Measurements from ENCODE around the gene MFSD12. TPM values are rescaled to one million over a fixed set of nuclear protein-coding genes. Genes with fewer than 3 reads are reported as not detected.

Gene MFSD12
- total RNA-seq: 20.6 TPM

GRCh38 chr19:3557461-3558248 is at the start of gene MFSD12:
Gene MFSD12 (minus strand): TSS chr19:3557586. CDS start chr19:3557403, 183 bp downstream.
- peak; percentile 97 for DNase-seq

GRCh38 chr19:3606690-3607289 is 49.4 kb upstream of the MFSD12 start, which contains the start of gene TBXA2R:
Gene TBXA2R (minus strand): TSS chr19:3606875. CDS start chr19:3600634, 6,241 bp downstream.
- peak; percentile 27 for DNase-seq

DNA sequence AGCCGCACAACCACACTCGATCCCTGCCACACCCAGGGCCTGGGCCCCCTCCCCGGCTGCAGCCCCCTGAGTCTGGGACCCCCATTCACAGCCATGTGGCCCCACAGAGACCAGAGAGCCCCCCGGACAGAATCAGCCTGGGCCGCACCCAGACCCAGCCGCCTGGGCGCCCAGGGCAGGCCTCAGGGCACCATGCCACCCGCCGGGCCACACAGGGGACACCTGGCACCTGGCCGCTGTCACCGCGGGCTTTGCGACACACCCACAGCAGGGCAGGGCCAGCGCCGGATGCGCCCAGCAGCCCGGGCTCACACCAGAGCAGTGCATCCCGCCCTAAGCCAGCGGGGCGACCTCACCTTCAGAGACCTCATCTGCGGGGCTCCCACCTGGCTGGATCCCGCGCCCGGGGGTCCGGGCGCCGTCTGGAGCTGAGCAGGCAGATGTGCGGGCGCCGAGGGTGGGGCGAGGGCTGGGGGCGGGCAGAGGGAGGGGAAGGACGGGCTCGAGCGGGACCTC is 48.8 kb upstream of the MFSD12 start:
- DNase-seq: no peak

DNA sequence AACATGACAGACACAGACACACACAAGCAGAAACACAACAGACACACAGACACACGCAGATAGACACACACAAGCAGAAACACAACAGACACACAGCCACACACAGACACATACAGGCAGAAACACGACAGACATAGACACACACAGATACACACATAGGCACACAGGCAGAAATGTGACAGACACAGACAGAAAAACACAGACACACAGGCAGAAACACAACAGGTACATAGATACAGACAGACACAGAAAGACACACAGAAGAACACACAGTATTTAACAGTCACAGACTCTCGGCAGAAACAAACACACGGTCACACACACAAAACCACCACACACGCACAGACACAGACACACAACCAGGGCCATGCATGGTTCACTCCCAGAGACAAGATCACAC is 48.4 kb upstream of the MFSD12 start:
- DNase-seq: no peak

DNA sequence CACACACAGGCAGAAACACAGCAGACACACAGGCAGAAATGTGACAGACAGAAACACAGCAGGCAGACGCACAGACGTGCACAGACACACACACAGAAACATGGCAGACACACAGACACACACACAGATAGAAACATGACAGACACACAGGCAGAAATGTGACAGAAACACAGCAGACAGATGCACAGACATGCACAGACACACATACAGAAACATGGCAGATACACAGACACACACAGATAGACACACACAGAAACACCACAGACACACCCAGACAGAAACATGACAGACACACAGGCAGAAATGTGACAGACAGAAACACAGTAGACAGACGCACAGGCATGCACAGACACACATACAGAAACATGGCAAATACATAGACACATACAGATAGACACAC is 48.0 kb upstream of the MFSD12 start:
- no peak for DNase-seq

DNA sequence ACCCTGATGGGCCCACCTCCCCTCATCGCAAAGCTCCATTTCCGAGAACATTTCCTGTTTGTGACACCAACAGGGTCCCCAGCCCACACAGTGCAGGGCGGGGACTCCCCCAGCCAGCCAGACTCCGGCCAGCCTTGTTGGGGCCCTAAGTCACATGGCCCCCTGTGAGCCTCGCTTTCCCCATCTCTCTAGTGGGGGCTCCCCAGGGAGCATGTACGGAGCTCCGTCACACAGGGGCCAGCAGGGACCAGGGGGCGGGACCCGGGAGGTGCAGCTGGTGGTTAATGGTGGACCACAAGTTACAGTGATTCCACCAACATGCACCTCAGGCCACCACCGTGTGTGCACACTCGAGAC is 47.6 kb upstream of the MFSD12 start:
- no peak for DNase-seq

GRCh38 chr19:3604227-3604986 is 47.0 kb upstream of the MFSD12 start:
- no peak for DNase-seq

GRCh38 chr19:3603121-3603811 is 45.9 kb upstream of the MFSD12 start:
- DNase-seq: no peak

DNA sequence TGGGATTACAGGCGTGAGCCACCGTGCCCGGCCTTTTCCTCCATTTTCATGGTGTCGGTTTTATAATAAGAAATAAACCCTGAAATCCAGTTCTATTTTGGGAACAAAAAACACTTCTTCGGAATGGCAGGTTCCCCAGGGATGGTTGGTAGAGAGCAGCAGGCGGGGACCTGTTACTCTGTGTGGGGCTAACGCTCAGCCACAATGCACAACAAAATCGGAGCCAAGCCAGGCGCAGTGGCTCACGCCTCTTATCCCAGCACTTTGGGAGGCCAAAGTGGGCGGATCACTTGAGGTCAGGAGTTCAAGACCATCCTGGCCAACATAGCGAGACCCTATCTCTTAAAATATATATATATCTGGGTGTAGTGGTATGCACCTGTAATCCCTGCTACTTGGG is 43.6 kb upstream of the MFSD12 start:
- DNase-seq: no peak

- DNase-seq: no peak
Observed at GRCh38 chr19:3599776-3600187, 42.4 kb upstream of the MFSD12 start.

DNA sequence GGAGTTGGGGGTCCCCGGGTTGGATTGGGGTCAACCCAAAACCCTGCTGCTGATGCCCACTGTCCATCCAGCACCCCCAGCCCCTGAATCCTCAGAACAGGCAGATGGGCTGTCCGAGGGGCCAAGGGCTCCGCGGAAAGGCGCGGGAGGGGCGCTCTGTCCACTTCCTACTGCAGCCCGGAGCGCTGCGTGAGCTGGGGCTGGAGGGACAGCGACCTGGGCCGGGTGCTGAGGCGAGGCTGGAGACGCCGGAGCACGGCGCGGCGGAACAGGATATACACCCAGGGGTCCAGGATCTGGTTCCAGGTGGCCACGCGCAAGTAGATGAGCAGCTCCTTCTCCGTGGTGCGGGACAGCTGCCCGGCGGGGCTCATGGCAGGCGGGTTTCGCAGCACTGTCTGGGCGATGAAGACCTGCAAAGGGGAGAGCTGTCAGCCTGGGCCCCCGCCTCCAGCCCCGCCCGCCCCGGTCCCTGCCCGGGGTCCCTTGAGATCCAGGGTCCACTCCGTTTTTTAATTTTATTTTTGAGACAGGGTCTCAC is 38.2 kb upstream of the MFSD12 start:
- no peak for DNase-seq

DNA sequence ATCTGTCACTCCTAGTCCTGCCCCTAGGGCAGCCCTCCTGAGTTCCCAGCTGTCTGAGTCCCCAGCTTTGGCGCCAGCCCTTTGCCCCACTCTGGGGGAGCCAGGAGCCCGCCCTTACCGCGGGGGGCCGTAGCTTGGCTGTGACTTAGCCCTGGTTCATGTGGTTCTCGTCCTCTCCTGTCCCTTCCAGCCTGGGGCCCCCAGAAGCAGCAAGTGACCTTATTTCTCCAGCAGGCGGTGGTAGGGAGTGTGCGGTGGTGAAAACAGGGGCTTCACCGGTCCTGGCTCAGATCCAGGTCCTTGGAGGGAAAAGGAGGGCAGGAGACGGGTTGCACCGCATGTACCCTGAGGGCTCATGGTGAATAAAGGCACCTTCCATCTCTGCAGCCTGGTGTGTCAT is 35.8 kb upstream of the MFSD12 start:
- DNase-seq: no peak

GRCh38 chr19:3591876-3592613 is 34.7 kb upstream of the MFSD12 start:
- no peak for DNase-seq

- DNase-seq: no peak
Observed at GRCh38 chr19:3590991-3591659, 33.7 kb upstream of the MFSD12 start.

GRCh38 chr19:3589949-3590348 is 32.6 kb upstream of the MFSD12 start:
- DNase-seq: no peak

GRCh38 chr19:3589439-3589838 is 32.1 kb upstream of the MFSD12 start:
- no peak for DNase-seq

DNA sequence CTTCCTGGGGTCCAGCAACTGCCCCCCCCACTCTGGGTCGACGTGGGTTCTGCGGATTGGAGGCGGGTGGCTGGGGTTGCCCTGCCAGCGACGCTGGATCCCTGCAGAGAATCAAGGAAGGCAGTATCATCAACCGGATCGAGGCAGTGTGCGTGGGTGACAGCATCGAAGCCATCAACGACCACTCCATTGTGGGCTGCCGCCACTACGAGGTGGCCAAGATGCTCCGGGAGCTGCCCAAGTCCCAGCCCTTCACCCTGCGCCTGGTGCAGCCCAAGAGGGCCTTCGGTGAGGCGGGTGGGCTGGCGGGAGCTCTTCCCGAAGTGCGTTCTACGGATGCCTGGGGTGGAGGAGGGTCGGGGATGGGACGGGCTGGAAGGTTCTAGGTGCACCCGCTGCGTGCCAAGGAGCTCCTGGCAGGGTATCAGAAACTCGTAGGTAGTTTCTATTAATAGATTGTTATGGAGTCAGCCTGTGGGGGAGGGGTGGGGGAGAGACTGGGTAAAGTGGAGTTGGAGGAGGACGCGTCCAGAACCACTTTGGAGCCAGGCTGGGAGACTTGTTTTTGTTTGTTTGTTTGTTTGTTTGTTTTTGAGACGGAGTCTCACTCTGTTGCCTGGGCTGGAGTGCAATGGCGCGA is 29.4 kb upstream of the MFSD12 start:
- DNase-seq: no peak

- DNase-seq: no peak
Observed at GRCh38 chr19:3586127-3586626, 28.8 kb upstream of the MFSD12 start.

DNA sequence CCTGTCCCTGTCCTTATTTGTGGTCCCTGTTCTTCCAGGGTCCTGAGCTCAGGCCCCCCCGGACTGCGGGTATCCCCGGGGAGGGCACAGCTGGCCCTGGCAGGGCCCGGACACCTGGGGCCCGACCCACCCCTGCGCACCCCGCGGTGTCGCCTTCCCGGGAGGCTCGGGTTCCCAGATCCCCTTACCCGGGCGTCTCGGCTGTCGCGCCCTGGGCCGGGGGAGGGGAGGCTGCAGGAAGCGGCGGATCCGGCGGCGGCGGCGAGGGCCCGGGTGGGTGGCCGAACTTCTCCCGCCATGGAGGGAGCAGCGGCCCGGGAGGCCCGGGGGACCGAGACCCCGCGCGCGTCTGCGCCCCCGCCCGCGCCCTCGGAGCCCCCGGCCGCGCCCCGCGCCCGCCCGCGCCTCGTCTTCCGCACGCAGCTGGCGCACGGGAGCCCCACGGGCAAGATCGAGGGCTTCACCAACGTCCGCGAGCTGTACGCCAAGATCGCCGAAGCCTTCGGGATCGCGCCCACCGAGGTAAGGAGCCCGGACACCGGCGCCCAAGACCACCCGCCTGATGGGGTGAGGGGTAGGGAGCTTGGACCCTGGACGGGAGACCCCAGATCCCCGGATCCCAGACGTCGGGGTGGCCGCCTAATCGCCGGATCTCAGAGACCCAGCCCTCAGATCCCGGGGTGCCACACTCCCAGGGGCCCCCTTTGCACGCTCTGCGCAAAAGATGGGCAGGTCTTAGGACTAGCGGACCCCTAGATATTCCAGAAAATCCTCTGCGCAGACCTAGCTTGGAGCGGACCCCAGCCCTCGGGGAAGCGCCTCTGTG is 28.1 kb upstream of the MFSD12 start, which contains the start of gene GIPC3:
TSS of gene GIPC3 (plus strand) at position 178 of the 826 bp plus-strand sequence. CDS start at position 298, 120 bp downstream.
- DNase-seq: no peak

Measured in tongue (tissue), 2 donors.